EH (cell line): ENCODE measurements around the gene NME7.
"Not testable (repeated sequence)": the region's sequence is repeated elsewhere in the genome, so short reads cannot be mapped to it uniquely, and the experiment has no call there.

Experiments used
- DNase-seq: peaks from one replicate; pipeline ENCODE4 v3.0.0-alpha.2; 2015; ENCODE audit warnings: low read depth

Gene NME7, protein sequence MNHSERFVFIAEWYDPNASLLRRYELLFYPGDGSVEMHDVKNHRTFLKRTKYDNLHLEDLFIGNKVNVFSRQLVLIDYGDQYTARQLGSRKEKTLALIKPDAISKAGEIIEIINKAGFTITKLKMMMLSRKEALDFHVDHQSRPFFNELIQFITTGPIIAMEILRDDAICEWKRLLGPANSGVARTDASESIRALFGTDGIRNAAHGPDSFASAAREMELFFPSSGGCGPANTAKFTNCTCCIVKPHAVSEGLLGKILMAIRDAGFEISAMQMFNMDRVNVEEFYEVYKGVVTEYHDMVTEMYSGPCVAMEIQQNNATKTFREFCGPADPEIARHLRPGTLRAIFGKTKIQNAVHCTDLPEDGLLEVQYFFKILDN

DNA sequence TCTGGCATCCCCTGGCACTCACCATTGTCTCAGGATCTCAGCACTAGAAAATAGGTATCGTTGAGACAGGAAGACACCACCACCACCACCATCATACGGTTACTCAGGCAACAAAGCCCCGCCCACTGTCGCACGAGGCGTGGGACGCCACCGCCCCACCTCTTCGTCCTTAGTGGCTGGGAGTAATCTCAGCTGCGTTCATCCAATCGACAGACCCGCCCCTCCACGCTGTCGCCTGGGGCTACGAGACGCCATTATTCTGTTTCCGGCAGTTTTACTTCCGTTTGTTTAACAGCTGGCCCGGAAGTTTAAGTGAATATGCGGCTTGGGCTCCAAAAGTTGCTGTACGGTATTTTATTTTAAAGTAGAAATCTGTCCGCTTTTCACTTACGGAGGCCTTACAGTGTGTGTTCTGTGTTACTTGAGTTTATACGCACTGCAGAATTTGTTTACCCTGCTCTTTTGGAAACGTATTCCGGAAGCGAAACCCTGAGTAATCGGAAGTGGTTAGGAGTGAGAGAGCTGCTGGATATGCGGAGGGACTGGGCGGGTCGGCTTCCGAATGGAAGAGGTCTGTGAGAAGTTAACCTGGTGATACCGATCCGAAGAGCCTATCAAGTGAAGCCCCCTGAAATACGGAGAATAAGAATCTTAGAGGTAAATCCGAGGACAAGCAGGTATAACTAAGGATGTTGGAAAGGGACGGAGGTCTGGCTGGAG, at the start of gene NME7, which contains the start of gene BLZF1:
Gene NME7, minus strand, starts transcription at position 112 of the 720 bp plus-strand sequence. Its CDS starts 87 bp downstream, at position 25.
Gene BLZF1, plus strand, starts transcription at position 510 of the 720 bp plus-strand sequence. CDS start 1,328 bp downstream, outside the sequence.
- DNase-seq: peak; percentile 98

DNA sequence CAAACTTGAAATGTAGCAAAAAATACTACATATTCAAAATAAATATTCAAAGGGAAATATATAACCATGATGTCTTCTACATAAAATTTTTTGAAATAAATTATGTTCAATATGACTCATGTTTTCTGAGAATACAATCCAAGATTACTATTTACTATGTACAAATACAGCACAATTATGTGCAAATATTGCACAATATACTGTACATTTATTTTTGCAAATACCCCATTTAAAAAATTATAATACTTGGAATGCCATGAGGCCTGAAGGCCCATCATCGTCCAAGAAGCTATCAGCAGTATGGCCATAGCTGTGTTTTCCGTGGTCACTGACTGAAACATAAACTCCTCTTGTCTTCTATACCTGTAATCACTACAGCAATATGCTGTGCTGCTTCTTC, 47.4 kb upstream of the NME7 start:
- DNase-seq: no peak

DNA sequence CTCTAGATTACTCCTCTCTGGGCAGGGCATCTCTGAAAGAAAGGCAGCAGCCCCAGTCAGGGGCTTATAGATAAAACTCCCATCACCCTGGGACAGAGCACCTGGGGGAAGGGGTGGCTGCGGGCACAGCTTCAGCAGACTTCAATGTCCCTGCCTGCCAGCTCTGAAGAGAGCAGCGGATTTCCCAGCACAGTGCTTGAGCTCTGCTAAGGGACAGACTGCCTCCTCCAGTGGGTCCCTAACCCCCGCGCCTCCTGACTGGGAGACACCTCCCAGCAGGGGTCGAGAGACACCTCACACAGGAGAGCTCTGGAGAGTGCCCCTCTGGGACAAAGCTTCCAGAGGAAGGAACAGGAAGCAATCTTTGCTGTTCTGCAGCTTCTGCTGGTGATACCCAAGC, 40.7 kb upstream of the NME7 start:
- DNase-seq: not testable (repeated sequence)

DNA sequence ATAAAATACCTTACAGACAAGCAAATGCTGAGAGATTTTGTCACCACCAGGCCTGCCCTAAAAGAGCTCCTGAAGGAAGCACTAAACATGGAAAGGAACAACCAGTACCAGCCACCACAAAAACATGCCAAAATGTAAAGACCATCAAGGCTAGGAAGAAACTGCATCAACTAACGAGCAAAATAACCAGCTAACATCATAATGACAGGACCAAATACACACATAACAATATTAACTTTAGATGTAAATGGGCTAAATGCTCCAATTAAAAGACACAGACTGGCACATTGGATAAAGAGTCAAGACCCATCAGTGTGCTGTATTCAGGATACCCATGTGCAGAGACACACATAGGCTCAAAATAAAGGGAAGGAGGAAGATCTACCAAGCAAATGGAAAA, 35.0 kb upstream of the NME7 start:
- not testable (repeated sequence) for DNase-seq

DNA sequence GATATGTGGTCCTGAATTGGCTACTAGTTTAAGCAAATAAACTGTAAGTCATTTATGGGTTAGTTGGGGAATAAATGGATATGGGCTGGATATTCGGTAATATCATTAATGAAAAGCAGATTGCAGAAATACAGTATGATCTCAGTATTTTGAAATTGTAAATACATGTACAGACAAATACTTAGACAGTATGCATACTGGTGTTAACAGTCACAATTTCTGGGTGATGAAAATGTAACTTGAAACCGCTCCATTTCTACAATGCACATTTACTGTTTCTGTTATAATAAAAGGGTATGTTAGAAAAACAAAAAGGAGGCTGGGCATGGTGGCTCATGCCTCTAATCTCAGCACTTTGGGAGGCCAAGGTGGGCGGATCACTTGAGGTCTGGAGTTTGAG, 28.4 kb upstream of the NME7 start:
- no peak for DNase-seq

DNA sequence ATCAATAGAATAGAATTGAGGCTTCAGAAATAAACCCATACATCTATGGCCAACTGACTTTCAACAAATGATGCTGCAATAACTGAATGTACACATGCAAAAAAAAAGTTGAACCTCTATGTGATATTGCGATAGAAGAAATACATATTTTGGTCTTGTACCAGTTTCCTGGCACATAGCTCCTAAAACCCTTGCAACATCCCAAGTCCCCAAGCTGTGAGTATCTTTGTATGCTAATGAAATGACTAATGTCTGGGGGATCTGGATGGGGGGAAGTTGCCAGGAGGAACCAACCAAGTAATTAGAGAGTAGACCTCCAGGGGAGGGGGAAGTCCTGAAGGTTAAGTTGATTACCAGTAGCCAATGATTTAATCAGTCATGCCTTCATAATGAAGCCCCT, 24.8 kb upstream of the NME7 start:
- DNase-seq: peak; percentile 3

DNA sequence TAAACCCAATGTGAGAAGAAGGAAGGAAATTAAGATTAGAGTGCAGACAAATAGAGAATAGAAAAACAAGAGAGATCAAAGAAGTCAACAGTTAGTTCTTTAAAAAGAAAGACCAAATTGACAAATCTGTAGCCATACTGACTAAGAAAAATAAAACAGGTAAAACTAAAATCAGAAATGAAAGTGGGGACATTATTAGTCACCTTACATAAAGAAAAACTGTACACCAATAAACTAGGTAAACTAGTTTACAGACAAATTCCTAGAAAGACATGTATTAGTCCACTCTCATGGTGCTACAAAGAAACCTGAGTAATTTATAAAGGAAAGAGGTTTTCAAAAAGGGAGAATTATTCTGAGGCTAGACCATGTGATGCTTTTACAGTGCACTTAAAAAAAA, 22.7 kb upstream of the NME7 start:
- DNase-seq: no peak

DNA sequence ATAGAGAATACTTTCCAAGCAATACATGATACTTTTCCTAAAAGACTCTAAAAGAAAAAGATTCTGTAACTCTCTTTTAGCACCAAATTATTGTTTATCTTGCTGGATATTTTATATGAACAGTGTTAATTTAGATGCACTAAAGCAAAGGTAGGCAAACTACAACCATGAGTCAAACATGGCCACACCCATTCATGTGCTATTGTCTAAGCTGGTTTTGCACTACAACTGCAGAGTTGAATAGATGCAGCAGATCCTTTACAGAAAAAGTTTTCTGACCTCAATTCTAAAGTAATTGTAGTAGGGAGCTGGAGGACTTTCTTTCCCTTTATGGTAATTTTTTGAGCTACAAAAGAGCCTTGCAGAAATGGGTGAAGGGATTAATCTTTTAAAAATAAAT, 19.8 kb upstream of the NME7 start:
- DNase-seq: no peak

DNA sequence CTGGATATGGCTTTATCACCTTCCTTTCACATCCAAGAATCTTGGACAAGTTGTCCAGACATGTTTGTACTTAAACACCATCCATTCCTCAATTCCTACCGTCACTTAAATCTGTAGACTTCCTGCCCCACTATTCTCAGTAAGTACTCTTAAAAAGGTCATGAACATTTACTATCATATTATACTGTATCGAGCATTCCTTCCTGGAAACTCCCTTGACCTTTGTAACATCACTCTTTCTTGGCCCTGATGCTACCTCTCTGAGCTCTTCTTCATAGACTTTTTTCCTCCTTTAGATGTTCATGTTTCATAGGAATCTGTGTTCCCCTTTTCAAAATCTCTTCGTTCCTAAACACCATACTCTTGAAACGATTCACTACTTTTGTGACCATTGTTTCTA, 15.9 kb upstream of the NME7 start:
- no peak for DNase-seq

DNA sequence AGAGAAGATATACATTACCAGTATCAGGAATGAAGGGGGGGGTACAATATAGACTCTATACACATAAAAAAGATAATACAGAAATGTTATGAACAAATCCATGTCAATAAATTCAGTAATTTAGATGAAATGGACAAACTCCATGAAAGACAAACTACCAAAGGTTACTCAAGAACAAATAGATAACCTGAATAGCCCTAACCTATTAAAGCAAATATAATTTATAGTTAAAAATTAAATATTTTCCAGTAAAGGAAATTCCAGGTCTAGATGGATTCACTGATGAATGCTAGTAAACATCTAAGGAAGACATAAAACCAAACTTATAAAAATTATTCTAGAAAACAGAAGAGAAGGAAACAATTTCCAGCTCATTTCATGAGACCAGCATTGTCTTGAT, 13.6 kb upstream of the NME7 start:
- DNase-seq: no peak

DNA sequence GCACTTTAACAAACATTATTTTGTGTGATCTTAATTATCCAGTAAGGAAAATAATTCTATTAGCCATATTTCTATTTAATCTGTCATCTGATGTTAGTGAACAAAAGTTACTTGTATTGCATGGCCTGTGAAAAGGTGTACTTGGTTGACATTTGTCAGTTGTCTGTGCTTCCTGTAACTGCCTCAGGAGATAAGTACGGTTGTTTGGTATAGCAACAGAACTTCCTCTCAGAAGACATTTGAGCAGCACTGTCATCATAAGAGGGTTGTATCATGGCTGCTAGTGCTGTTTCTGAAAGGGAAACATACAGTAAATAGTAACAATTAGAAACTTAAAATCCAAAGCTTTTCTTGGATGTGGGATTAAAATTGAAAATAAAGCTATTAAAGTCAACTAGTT, 3.8 kb upstream of the NME7 start:
- DNase-seq: no peak

DNA sequence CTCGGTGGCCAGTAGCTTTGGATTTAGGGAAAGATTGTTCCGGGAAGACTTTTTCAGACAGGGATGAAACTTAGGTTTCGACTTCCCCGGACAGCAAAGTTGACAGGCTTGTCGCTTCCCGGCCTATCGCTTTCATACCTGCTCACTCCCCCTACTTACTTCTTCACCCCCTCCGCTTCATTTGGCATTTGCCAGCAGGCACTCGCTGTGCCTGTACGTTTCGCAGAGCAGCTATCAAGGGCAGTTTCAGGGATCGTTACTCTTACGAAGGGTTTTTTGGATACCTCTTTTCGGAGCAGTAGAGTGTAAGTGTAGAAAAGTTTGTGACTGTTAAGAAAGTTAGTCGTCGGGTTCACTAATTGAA, 791 bp upstream of the NME7 start:
- no peak for DNase-seq

DNA sequence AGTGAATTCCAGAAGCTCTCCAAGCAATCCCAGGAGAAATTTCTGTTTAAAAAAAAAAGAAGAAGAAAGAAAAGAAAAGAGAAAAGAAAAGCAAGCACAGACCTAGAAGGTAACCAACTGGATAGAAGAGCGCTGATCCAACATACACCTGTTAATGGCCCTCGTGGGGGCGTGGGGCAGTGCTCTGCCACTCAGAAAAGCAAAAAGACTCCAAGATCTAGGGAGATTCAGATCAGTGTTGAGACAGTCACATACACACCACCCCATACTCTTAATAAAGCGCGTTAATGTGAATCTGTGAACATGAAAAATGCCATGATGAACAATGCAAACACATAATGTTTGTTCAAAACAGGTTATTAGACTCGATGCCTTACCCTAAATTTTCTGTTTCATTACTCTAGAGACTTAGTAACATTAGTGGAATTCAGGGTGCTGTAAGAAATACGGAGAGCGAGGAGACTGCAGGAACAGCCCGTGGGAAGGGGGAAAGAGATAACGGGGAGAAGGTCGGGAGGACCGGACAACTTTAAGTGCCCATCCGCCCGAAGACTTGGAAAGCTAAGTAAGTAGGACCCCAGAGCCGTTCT, 406 bp downstream of the NME7 start:
- no peak for DNase-seq

DNA sequence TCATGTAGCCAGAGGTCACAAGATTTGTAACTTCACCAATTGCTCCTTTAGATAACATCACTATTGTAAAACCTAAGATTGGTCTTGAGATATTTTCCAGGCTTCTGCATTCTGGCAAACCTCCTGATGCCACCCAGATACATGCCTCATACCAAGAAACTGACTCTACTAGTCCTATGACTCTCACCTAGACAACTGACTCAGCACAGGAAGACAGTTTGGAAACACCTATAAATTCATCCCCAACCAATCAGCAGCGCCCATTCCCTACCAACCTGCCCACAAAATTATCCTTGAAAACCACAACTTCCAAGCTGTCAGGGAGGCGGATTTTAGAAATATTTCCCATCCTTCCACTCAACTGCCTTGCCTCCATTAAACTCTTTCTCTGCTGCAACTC, 2.6 kb downstream of the NME7 start:
- DNase-seq: no peak

DNA sequence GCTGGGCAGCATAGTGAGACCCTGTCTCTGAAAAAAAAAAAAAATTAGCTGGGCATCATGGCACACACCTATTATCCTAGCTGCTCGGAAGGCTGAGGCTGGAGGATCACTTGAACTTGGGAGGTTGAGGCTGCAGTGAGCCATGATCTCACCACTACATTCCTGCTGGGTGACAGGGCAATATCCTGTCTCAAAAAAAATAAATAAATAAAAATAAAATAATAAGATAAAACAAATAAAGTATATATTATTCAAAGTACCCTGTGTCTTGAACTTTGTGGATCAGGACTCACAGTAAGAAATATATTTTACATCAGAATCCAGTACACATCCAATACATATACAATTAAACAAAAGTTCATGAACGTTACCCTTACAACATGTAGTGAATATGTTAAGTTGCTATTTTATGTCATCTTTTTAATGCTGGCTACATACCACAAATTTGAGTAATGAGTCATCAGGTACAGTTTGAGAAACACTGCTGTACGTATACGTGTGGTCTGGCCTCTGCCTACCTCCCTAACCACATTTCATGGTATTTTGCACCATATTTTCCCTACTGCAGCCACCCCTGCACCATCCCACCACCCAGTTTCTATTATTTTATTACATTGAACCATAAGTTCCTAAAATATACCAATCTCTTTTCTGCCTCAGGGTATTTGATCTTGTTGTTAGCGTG, 4.4 kb downstream of the NME7 start:
- peak; percentile 89 for DNase-seq

DNA sequence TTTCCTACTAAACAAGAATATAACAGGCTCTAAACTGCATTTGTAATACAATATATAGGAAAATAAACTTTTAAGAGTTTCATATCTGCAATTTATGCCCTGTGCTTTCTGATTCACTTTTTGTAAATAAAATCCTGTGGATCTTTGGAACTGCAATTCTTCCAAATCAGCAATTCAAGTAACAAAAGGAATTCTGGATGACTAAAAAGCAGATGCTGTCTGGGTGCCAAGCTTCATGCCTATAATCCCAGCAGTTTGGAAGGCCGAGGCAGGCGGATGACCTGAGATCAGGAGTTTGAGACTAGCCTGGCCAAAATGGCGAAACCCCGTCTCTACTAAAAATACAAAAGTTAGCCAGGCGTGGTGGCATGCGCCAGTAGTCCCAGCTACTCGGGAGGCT, 6.3 kb downstream of the NME7 start:
- DNase-seq: peak; percentile 34

DNA sequence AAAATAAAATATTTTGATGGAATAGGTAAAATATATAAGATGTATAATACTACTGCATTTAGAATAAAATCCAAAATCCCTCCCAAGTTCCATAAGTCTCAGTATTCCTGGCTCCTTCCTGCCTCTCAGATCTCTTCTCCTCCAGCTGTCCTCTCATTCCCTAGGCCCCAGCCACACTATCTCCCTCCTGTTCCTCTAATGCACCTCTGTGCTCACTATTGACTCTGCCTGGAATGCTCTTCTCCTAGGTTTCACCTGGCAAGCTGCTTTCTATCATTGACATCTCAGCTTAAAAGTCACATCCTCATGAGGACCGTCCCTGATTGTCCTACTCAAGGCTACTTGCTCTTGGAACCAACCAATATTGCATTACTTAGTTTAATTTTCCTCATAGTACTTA, 7.2 kb downstream of the NME7 start:
- no peak for DNase-seq

DNA sequence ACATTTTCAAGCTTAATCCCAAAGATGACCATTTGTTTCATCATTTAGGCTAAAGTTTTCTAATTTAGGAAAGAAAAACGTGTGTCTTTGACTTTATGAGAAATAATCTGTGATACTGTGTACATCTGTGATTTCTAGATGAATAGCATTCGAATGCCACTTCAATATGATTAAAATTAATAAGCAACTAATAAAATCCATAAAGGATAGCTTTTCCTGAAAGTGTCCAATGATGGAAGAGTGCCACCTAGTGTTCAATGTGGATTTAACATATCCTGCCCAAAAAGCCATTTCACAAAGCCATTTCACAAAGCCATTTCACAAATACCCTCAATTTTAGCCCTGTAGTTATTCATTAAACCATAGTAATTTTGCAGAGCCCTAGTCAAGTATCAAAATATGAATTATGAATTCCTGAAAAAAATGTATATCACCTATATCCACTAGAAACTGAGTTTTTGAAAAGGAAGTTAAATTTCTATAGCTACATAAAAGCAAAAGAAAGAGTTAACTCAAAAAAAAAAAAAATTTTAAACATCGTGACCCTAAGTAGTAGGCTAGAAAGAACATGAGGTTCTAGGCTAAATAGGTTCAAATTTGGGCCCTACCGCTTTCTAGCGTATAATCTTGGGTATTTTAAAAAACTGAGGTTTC, 19.1 kb downstream of the NME7 start:
- peak; percentile 54 for DNase-seq

DNA sequence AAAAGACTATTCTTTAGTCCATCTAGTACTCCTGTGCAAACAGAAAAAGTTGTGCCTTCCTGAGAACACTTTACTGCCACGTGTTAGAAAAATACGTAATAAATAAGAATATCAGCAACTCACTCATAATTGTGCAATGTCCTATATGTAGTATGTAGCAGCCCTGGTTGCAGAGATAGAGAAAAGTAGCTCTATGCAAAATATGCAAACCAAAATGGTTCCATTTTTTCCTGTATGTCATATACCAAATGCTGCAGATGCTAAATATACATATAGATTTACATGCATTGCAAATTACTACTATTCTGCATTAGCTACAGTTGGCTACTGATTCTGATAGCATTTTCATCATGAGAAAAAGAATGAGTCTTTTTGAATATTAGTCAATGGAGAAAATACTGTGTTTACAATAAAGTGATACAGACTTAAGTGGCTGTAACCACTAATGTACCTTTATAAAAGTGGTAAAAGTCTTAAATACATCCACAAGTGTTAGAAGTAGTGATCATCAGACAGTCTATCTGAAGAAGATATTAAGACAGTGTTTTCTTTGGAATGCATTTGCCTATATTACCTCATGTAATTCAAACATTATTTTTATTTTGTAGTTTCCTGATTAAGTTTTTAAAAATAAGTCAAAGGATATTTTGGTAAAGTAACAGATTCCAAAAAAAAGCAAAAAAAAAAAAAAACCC, 19.8 kb downstream of the NME7 start:
- DNase-seq: no peak

DNA sequence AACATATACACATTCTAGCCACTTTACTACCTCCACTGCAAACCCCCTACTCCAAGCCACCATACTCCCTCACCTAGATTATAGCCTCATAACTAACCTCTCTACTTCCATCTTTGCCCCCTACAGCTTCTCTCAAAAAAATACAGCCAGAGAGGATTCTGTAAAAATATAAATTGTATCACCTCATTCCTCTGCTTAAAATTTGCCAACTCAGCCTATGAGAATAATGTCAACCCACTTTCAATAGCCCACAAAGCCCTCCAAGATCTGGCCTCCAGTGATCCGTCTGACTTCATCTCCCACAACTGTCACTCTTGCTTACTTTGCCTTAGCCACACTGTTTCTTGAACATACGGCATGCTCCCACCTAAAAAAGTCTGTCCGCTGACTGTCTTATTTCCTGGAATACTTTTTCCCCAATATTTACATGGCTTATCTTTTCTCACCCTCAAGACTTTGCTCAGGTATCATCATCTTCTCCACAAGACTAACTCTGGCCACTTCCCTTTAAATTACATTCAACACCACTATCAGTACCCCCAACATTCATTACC, 21.5 kb downstream of the NME7 start:
- DNase-seq: no peak

DNA sequence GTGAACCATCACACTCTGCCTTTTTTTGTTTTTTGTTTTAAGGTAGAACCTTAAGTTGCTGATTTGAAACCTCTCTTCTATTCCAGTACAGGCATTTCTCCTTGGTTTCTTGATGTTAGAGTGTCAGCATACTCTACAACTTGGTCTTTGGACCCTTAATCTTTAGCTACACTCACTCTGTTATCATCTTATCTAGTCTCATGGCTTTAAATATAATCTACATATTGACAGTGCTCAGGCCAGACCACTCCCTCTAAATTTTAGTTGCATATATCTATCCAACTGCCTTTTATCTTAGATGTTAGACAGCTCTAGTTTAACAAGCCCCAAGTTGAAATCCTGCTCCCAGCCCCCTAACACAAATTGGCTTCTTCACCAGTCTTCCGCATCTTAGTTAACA, 22.1 kb downstream of the NME7 start:
- DNase-seq: no peak
